Fibroblast of upper back skin (primary cell): ENCODE measurements around the gene ABCA9.
"Not testable (repeated sequence)": the region's sequence is repeated elsewhere in the genome, so short reads cannot be mapped to it uniquely, and the experiment has no call there.

Experiments used
- DNase-seq: peaks from one replicate; pipeline ENCODE4 v3.0.0-alpha.2; 2013

Gene ABCA9

GRCh38 chr17:69042308-69042707 lies 18.4 kb downstream of the ABCA9 start:
- no peak for DNase-seq

- DNase-seq, result no peak
Observed at GRCh38 chr17:69031839-69032238, 28.9 kb downstream of the ABCA9 start.

- DNase-seq, result no peak
Observed at GRCh38 chr17:69030169-69030568, 30.6 kb downstream of the ABCA9 start.

GRCh38 chr17:69018687-69019086 lies 42.0 kb downstream of the ABCA9 start:
- no peak for DNase-seq

- DNase-seq, result no peak
Observed at GRCh38 chr17:69018022-69018615, 42.6 kb downstream of the ABCA9 start.

- DNase-seq, result no peak
Observed at GRCh38 chr17:69015631-69016030, 45.1 kb downstream of the ABCA9 start.

- peak; percentile 58 for DNase-seq
Observed at GRCh38 chr17:69012895-69013805, 47.6 kb downstream of the ABCA9 start.

- DNase-seq, result no peak
Observed at GRCh38 chr17:69009930-69010329, 50.8 kb downstream of the ABCA9 start.

- DNase-seq, result not testable (repeated sequence)
Observed at GRCh38 chr17:69004759-69005158, 56.0 kb downstream of the ABCA9 start.

- not testable (repeated sequence) for DNase-seq
Observed at GRCh38 chr17:68999743-69000142, 61.0 kb downstream of the ABCA9 start.

GRCh38 chr17:68993112-68993511 lies 67.6 kb downstream of the ABCA9 start:
- DNase-seq, result peak; percentile 20

GRCh38 chr17:68987966-68988365 lies 72.8 kb downstream of the ABCA9 start:
- DNase-seq, result no peak

GRCh38 chr17:68981288-68981687 lies 79.4 kb downstream of the ABCA9 start:
- peak; percentile 80 for DNase-seq

- DNase-seq, result no peak
Observed at GRCh38 chr17:68973098-68973846, 87.5 kb downstream of the ABCA9 start.

GRCh38 chr17:68972119-68972704 lies 88.5 kb downstream of the ABCA9 start:
- peak; percentile 41 for DNase-seq

- no peak for DNase-seq
Observed at GRCh38 chr17:68969101-68969500, 91.6 kb downstream of the ABCA9 start.

- no peak for DNase-seq
Observed at GRCh38 chr17:68963958-68964357, 96.8 kb downstream of the ABCA9 start.

- DNase-seq, result no peak
Observed at GRCh38 chr17:68961214-68961882, 99.4 kb downstream of the ABCA9 start.

GRCh38 chr17:68959117-68959516 lies 101.6 kb downstream of the ABCA9 start:
- not testable (repeated sequence) for DNase-seq

- no peak for DNase-seq
Observed at GRCh38 chr17:68957944-68958343, 102.8 kb downstream of the ABCA9 start.

- DNase-seq, result peak; percentile 40
Observed at GRCh38 chr17:68955181-68955841, 105.4 kb downstream of the ABCA9 start, which contains the start of gene ABCA8. Gene ABCA8, minus strand, starts transcription at chr17:68955392. Its CDS starts 13,358 bp downstream, at chr17:68942034.
